Measurements from ENCODE around the gene NFATC1. TPM values are rescaled to one million over a fixed set of nuclear protein-coding genes. Genes with fewer than 3 reads are reported as not detected.

The NFATC1 gene
- polyA plus RNA-seq, 1 of the 3 experiments (the other 2 are of a cell fraction): 0.02 TPM

- TF ChIP-seq CHD2 (IDR thresholded peaks at IDR 0.05; ENCODE audit: low read length, partially characterized antibody): no peak
- TF ChIP-seq SMC3 (IDR thresholded peaks at IDR 0.05; ENCODE audit: low read depth, low read length): no peak
- TF ChIP-seq JUND (IDR thresholded peaks at IDR 0.05): no peak
- TF ChIP-seq RCOR1 (IDR thresholded peaks at IDR 0.05; ENCODE audit: low read length): no peak
- no peak for TF ChIP-seq GABPA (IDR thresholded peaks at IDR 0.05; ENCODE audit: low read depth)
- TF ChIP-seq FOXJ3 (CRISPR knock-in tag; IDR thresholded peaks at IDR 0.05): no peak
- no peak for TF ChIP-seq EP300 (IDR thresholded peaks at IDR 0.05; ENCODE audit: borderline replicate concordance in 1 of 2, low read depth in 1 of 2, low read length in 1 of 2)
Measured at GRCh38 chr18:79560042-79560860, 164.5 kb downstream of the NFATC1 start (continued).

DNA sequence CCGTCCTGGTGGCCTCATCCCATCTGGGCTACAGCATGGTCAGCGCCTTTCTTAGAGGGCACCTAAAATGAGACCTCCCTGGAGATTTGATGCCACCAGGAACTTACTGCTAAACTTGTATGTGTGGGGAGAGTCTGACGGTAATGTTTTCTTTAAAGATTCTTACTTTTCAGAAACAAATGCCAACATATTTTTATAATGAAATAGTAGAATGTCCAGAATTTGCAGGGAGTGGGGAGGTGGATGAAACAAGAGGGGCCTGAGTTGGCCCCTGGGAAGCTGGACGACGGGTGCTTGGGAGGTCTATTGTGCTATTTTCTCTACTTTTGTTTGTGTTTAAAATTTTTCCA, 165.1 kb downstream of the NFATC1 start:
- no peak for DNase-seq
- Histone ChIP-seq H3K36me3 (replicated peaks in 1 of 2; ENCODE audit: control insufficient read depth in 1 of 2, insufficient read depth in 2 of 2, low read length in 1 of 2) (no peaks in the 10 kb centered on the region), H2AFZ (ENCODE audit: low read depth) (no peak overlapping the region), H3K9me2 (no peaks in the 10 kb centered on the region), H3K4me1 (ENCODE audit: control insufficient read depth in 1 of 2, insufficient read depth in 2 of 2, low read depth in 1 of 2, low read length in 1 of 2) (no peaks in the 10 kb centered on the region), H3K27me3 (ENCODE audit: insufficient read depth) (peaks cover 53% of the 10 kb centered on the region), H3K27ac (ENCODE audit: low read depth in 2 of 2, low read length in 1 of 2) (no peak overlapping the region), H3K9me3 (no peaks in the 10 kb centered on the region), H3K9ac (no peak overlapping the region), H3F3A (replicated peaks; ENCODE audit: insufficient read depth) (peaks cover 5% of the 10 kb centered on the region), H3K4me2 (no peak overlapping the region), H3K79me2 (ENCODE audit: insufficient read depth) (no peaks in the 10 kb centered on the region), H3K4me3 (ENCODE audit: low read depth in 2 of 2, low read length in 1 of 2) (no peak overlapping the region), H4K20me1 (ENCODE audit: insufficient read depth) (no peaks in the 10 kb centered on the region)
- ChIA-PET POLR2A (no interaction called here), CTCF (no interaction called here)
- 23% methylated on average over 4 of the region's 5 CpGs for WGBS (ENCODE audit: low lambda C conversion rate)
- TF ChIP-seq FOXJ3 (CRISPR knock-in tag; IDR thresholded peaks at IDR 0.05): no peak
- TF ChIP-seq TCF12 (IDR thresholded peaks at IDR 0.05): no peak
- no peak for TF ChIP-seq RXRA (IDR thresholded peaks at IDR 0.05; ENCODE audit: borderline replicate concordance, low read depth)
- TF ChIP-seq, protein P1, sequence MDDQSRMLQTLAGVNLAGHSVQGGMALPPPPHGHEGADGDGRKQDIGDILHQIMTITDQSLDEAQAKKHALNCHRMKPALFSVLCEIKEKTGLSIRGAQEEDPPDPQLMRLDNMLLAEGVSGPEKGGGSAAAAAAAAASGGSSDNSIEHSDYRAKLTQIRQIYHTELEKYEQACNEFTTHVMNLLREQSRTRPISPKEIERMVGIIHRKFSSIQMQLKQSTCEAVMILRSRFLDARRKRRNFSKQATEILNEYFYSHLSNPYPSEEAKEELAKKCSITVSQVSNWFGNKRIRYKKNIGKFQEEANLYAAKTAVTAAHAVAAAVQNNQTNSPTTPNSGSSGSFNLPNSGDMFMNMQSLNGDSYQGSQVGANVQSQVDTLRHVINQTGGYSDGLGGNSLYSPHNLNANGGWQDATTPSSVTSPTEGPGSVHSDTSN (IDR thresholded peaks at IDR 0.05): no peak
- no peak for TF ChIP-seq MAX (IDR thresholded peaks at IDR 0.05; ENCODE audit: low read depth)
- TF ChIP-seq MXI1 (IDR thresholded peaks at IDR 0.05; ENCODE audit: low read depth, low read length): no peak
- TF ChIP-seq SIN3A (IDR thresholded peaks at IDR 0.05; ENCODE audit: borderline replicate concordance, low read depth, low read length): no peak
- no peak for TF ChIP-seq YY1 (IDR thresholded peaks at IDR 0.05; ENCODE audit: low read depth)
- TF ChIP-seq EP300 (IDR thresholded peaks at IDR 0.05; ENCODE audit: borderline replicate concordance in 1 of 2, low read depth in 1 of 2, low read length in 1 of 2): no peak
- no peak for TF ChIP-seq EZH2phosphoT487 (IDR thresholded peaks at IDR 0.05; ENCODE audit: borderline replicate concordance, low read depth)
- TF ChIP-seq RCOR1 (IDR thresholded peaks at IDR 0.05; ENCODE audit: low read length): no peak
- TF ChIP-seq NRF1 (IDR thresholded peaks at IDR 0.05; ENCODE audit: low read depth, low read length): no peak
- no peak for TF ChIP-seq FOSL2 (IDR thresholded peaks at IDR 0.05; ENCODE audit: borderline replicate concordance, low read depth)
- no peak for TF ChIP-seq USF2 (IDR thresholded peaks at IDR 0.05; ENCODE audit: borderline replicate concordance, low read depth, low read length)
- no peak for TF ChIP-seq GATA2 (CRISPR knock-in tag; IDR thresholded peaks at IDR 0.05)
- no peak for TF ChIP-seq RAD21 (IDR thresholded peaks at IDR 0.05; ENCODE audit: low read length)
- no peak for TF ChIP-seq ELF1 (IDR thresholded peaks at IDR 0.05)
- TF ChIP-seq NFIC (IDR thresholded peaks at IDR 0.05; ENCODE audit: borderline replicate concordance): no peak
